GM19468 (cell line): ENCODE results near the gene CEP57.

Experiments used
- ATAC-seq: cut with Tn5 transposase; IDR thresholded peaks from one replicate; pipeline ENCODE4 v1.9.1; 2021; ENCODE audit warnings: mild to moderate bottlenecking, moderate library complexity, moderate number of reproducible peaks; ENCODE audit not compliant: unreplicated experiment; ENCODE audit errors: extremely low read depth

The CEP57 gene

DNA sequence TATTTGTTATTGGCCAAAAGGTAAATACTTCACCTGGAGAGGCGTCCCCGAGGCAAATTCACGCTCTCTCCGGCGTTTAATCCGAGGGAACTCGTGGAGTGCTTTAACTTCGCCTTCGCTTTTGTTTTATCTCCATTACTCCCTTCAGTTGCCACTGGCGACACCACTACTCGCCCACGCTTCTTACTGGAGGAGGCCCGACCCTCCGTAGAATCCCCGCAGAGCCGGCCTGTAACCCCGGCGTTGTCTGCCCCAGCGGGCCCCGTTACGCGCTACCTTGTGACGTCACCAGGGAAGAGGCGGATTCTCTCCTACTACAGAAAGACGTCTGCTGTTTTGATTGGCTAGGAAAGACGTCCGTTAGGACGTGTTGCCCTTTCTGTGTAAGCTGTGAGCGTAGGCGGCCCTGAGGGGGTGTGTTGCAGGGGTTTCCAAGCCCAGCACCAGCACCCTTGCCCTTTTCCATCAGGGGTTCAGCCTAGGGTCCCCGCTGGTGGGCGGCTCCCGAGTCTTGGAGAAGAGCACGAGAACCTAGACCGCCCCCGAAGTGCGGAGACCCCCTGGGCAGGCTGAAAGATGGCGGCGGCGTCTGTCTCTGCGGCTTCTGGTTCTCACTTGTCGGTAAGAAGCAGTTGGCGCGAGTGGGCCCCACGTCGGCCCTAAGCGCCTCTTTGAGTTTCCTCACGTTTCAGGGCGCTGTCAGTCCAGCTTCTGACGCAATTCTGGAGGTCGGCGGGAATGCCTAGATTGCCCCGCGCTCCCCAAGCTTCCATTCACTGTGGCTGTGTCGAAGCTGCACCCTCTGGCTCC lies at the start of gene CEP57:
TSS of gene CEP57 (plus strand) at position 376 of the 810 bp plus-strand sequence. CDS start at position 577, 201 bp downstream.
- peak; percentile 61 for ATAC-seq

DNA sequence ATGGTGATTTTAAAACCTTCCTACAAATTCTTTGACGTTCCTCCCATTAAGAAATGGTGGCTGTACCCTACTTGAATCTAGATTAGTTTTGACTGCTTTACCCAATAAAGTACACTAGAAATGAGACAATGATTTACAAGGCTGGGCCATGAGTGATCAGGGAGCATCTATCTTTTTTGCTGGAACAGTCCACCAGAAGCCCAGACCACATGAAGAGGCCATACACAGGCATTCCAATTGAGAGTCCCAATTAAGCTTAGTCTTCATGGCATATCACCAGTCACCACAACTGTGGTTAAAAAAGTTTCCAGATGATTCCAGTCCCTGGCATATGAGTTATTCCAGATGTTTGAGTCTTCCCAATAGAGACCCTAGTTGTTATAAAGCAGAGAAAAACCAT lies 40.2 kb upstream of the CEP57 start:
- ATAC-seq, result no peak

DNA sequence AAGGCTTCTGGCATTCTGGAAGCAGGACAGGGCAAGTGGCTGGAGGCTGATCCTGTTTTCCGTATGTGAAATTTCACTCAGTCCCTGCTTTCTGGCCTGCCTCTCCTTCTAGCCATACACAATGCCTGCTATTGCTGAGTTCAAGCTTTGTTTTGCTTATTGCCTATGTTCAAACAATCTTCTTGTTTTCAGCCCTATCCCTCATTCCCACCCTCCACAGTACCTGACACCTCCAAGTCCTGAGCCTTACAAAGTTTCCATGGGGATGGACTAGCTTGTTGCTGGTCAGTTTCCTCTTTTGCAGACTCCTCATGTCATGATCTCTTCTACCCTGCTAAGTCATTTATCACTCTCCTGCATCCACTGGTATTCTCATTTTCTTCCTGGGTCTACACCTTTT lies 38.8 kb upstream of the CEP57 start:
- ATAC-seq, result no peak

DNA sequence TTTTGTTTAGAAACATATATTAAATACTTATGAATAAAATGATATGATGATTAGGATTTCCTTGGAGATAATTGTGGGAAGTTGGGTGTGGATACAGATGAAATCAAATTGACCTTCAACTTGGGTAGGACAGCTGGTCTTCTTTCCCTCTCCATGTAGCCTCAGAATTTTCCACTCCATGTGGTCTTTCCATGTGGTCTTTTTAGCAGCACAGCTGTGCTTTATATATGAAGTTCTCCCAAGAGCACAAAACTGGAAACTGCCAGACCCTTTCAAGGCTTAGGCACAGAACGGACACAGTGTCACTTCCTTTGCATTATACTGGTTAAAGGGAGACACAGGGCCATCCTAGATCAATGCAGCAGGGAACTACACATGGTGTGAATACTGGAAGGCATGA lies 29.4 kb upstream of the CEP57 start:
- ATAC-seq, result no peak

DNA sequence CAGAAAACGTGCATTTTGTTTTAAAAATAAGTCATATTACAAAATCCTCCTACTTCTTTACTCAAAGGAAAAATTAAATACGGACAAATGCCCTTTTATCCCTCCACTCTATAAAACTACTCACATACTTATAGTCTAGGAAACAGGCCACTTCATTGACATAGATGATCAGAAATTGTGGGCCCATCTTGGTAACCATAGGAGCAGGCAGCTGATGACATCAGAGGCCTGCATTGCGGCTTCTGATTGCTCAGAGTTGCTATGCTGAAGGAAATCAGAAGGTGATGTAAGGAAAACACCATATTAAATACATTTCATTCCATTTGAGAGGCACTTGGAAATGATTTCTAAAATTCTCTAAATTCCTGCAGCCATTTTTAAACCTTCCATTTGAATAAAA lies 27.8 kb upstream of the CEP57 start:
- no peak for ATAC-seq

DNA sequence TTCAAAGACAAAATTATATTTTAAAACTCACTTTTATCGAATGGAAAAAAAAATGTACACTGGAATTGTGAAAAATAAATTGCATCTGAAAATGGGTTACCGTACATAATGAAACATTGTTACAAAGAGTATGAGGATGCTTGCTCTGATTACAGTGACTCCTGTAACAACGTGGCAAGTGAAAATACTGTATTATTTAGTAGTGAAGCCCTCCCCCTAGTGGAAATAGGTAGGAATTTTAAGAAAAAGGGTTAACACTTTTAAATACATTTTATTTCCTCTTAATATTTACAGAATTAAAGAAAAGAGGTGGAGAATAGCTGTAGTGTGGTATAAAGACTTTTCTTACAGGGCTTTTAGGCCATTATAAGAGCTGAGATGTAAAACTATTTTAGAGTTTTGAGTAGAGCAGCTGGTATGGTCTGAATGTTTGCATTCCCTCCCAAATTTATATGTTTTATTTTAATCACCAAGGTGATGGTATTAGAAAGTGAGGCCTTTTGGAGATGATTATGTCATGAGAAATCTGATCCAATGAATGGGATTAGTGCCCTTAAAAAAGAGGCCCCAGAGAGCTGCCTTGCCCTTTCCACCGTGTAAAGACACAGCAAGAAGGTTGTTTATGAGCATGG lies 25.9 kb upstream of the CEP57 start:
- ATAC-seq, result no peak

DNA sequence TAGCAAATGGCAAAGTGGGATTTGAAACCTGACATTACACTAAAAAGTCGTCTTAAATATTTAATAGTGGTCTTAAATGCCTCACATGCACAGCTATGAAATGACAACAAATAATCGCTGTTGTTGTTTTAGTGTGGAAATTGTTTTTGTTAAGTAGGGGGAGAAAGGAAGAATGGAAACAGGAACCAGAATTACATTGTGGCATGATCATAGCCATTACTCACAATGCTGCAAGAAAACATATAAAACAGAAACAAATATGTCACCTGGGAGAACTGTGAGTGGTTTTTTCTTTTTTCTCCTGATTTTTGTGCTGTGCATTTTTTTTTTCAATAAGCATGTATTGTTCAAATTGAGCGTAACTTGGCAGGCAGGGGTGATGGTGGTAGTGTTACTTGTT lies 23.6 kb upstream of the CEP57 start:
- no peak for ATAC-seq

DNA sequence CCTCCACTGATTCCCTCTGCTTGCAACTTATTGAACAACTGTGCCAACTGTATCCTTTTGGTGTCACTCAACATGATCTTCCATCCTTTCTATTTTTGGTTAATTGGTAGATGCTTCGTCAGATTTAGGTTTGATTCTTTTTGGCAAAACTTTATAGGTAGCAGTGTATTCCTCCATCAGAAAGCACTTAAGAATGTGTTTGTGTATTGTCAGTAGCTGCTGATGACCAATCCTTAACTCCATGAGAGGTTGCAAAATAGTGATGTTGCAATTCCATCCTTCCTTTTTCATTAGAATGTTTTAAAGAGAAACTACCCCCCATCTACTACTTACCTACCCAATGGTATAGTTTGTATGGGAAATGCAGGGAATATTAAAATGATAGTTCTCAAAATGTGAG lies 22.8 kb upstream of the CEP57 start:
- ATAC-seq, result no peak

DNA sequence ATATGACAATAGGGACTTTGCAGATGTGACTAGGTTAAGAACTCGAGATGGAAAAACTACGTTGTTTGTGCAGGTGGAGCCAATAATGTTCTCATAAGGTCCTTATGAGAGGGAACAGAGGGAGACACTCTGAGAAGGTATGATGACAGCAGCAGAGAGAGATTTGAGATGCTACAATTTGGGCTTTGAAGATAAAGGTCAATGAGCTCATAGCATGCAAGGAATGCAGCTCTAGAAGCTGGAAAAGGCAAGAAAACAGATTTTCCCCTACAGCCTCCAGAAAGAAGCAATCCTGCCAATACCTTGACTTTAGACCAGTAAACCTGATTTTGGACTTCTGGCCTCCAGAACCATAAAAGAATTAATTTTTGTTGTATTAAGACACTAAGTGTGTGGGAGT lies 21.8 kb upstream of the CEP57 start:
- no peak for ATAC-seq

DNA sequence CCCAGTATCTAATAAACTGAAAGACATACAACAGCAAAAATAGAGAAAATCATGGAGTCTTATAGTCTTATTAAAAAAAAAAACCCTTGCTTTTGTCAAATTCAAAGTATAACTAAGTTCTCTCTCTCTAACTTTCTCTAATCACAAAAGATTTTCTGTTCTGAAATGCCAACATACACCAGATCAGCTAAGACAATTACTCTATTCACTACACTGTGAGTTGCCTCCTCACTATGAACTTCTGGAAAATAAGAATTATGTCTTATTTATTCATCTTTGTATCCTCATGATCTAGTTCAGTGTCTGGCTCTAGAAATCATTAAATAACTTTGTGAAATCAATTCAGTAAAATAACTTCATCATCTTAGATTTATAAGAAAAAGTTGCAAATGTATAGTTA lies 13.4 kb upstream of the CEP57 start:
- no peak for ATAC-seq

DNA sequence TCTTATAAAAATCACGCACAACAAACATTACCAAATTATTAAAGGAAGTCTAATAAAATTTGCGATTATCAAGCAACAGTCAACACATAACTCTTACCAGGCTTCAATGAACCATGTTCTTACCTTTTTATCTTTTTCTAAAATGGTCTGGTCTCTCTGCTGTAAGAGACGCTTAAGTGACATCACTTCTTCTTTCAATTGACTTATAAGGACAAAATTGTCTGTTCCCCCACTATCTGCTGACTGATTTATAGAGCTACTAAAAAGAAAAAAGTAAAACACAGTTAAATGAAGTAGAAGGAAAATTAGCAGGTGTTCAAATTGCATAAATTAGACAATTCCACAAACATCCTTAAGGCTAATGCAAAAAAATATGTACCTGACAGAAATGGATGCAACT lies 11.6 kb upstream of the CEP57 start:
- no peak for ATAC-seq

DNA sequence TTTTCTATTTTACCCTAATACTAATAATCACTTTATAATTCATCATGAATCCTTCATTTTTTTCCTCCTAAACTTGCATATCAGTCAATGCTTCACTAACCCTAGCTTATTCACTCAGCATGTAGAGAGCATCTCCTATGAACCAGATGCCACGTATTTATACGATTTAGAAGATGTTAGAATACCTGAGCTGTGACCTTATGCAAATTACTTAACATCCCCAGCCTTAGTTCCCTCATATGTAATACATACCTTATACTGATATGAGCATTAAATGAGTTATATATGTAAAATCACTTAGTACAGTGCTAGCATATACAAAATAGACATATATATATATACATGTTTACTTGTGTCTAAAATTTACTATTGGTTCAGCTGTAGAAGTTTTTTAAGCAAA lies 9.8 kb upstream of the CEP57 start:
- no peak for ATAC-seq

DNA sequence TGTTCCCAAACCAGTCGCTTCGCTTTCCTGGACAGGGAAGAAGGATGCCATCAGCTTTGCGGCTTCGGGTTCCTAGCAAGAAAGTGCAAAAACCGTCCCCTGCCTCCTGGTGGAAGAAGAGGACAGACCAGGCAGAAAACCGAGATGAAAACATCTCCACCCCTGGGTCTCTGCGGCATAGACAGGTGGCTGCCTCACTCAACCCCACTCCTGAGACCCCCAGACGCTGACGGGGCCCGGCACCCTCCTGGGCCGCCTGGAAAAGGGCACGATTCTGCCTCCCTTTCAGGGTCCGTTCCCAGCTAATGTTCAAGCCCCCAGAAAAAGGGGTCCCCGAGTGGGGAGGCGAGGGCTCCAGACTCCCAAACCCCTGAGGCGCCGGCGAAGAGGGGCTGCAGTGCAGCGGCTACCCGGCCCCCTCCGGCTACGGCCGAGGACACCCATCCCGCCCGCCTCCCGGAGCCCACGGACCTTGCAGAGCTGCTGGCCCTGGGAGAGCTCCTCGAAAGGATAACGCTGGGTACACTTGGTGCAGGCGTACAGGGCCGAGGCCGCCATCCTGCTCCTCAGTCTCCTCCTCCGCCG lies 1.3 kb upstream of the CEP57 start:
- no peak for ATAC-seq

DNA sequence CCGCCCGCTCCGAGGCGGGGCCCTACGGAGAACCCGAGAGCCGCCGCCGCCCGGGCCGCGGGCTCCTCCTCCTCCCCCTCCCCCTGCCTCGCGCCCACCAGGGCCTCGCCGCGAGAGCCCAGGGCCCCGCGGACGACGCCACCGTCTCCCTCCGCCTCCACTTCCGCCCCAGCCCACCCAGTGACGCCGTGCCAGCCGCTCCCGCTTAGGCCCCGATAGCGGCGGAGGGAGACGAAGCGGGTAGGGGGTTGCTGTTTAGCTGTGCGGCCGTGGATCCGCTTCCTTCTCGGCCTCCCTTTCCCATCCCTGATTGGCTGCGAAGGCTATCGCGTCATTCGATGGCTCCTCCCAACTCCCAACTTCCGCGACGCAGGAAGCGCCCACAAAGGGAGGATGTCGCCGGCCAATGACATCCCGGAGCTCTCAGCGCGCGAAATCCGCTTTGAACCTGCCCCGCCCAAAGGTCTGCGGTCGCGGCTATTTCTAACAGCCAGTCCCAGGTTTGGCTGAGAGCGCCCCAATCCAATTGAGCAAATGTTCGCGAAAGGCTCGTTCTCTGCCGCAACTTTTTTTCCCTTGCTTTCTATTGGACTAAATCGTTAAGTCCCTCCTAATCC lies 684 bp upstream of the CEP57 start, which contains the start of gene FAM76B:
TSS of gene FAM76B (minus strand) at position 277 of the 617 bp plus-strand sequence. CDS start 304 bp downstream, outside the sequence.
- peak; percentile 63 for ATAC-seq

DNA sequence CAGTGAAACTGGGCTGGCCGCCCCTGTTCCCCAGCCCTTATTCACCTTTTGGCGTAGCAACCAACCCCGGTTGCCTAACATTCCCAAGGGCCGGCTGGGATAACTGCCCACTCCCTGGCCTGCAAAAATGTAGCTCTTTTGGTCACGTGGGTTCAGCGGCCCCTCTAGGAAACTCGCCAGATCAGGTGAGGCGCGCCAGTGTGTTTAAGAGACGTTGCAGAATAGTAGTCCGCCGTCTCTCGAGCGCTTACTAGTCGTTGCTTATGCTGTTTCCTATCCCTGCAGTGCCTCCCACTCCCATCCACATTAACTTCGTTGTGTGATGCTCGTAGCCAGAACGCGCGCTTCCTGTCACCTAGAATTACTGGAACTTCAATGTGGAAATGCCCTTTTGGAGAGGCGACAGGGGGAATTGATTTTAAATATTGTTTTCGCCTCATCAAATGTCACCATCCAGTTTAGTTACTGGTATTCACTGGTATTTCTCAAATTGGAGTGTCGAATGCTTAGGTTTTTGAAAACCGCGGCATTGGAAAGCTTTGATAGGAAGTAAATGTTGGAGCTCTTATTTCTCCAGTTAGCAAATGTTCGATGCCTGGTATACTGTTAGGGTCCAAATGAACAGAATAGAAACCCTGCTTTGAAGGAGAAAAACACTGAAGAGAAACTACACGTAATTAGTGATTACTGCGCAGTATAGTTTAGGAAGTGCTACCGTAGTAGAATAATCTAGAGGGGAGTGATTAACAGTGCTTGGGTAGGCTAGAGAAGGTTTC lies 823 bp downstream of the CEP57 start:
- no peak for ATAC-seq

DNA sequence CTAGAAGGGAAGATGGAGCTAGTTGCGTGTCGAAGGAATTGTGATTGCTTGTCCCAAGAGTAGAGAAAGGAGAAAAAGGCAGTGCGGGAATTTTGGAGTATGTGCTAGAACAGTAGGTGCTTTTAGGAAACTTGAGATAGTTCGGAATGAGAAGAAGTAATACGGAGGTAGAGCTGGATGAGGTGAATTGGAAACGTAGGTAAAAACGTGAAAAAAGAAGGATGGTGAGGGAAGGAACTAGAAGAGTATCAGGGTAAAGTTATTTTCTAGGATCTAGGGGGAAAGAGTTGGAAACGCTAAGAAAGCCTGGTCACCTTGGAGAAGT lies 1.4 kb downstream of the CEP57 start:
- ATAC-seq, result no peak

DNA sequence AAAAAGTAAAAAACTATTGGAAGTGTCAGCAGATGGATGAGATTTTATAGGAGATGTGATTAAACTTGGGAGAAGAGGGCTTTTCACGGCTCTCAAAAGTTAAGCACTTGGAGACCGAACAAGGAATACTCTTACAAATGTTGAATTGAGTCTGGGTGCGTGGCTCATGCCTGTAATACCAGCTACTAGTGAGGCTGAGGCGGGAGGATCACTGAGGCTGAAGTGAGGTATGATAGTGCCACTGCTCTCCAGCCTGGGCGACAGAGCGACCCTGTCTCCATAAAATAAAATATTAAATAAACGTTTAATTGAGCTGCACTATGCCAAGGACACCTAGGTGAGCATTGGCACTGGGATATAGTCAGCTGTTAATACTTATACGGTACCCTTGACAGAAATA lies 1.9 kb downstream of the CEP57 start:
- ATAC-seq, result no peak

DNA sequence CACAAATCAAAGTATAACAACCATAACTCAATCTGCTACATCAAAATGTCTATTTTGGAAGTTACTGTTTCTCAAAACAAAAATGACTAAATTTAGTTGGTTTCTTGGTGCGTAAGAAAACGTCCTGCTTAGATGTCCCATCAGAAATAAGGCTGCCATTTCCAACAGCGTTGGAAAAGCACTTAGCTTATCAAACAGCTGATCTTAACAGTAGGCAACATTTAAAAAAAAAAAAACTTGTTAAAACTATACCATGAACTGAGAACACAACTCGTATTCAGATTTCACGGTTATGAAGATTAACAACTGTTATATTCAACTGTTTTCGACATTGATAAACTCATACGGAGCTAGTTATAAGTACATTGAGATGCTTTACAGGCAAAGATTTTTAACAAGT lies 2.4 kb downstream of the CEP57 start:
- ATAC-seq, result no peak

DNA sequence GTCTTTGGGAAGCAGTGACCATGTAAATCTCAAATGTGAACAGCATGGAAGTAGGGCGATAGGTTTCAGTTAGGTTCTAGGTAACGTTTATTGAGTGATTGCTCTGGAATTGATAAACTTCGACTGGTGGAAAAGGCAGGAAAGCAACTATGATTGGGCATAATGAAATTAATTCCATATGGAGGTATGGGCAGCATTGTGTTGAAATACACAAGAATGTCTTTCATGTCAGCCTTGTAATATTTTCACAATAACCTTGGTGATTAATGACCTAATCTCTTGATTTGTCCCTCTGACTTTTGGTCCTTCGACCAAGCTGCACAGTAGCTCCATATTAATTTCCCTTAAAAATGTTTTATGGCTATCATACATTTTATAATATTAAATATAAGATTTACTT lies 2.8 kb downstream of the CEP57 start:
- no peak for ATAC-seq

DNA sequence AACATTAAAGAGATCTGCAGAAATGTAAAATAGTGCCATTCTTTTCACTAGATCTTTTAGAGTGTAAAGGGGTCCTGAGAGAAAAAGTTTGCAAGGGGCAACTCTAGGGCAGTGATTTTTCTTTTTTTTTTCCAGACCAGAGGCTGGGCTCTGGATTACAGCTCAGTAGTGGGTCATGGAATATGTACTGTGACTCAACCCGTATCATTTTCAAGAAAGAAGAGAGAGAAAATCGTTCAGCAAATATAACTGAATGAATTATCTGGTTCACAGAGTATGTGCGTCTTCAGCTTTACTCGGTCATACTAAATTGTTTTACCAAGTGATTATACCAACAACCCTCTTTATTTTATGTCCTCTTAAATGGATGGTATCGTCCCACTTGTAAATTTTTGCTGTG lies 3.8 kb downstream of the CEP57 start:
- no peak for ATAC-seq
